ENCODE data around the gene KIAA0753.

KIAA0753 gene

GRCh38 chr17:6639586-6640535 is 650 bp downstream of the KIAA0753 start:
- TF ChIP-seq EGR1 (IDR thresholded peaks at IDR 0.05): no peak
- TF ChIP-seq USF1 (IDR thresholded peaks at IDR 0.05): no peak
- 0 out of 2 replicates have a peak, but pooled peaks have one; percentile 36 for TF ChIP-seq TAF1 (IDR thresholded peaks at IDR 0.05; ENCODE audit: low read depth)
- TF ChIP-seq MAX (IDR thresholded peaks at IDR 0.05): peak; percentile 26; the same call in 1 of the 2 replicates
- TF ChIP-seq CEBPB (IDR thresholded peaks at IDR 0.05): no peak

DNA sequence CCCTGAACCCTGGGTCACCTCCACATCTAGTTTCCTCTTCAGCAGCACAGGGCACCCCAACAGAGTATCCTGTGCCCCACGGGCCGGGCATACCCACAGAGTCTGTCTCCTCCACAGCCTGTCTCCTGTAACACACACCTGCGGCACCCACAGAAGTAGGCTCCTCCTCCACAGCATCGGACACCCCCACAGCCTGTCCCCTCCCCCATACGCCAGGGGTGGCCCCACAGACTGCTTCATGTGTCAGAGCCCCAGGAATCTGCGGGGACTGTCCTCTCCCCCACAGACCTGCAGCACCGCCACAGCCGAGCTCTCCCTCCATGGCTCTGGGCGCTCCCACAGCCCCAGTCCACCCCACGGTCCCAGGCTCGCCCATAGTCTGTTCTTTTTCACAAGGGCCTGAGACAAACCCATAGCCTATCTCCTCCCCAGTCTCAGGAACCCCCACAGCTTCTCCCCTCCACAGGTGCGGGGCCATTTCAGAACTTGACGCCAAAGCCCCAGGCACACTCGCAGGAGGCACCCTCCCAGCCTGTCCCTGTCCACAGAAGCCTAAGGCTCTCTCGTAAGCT is 1.4 kb downstream of the KIAA0753 start:
- TF ChIP-seq TAF1 (IDR thresholded peaks at IDR 0.05; ENCODE audit: low read depth) (no peak), CREB1 (IDR thresholded peaks at IDR 0.05; ENCODE audit: low read depth) (no peak), FOXM1 (IDR thresholded peaks at IDR 0.05; ENCODE audit: borderline replicate concordance, low read depth) (no peak), ZBTB7A (IDR thresholded peaks at IDR 0.05; ENCODE audit: low read depth) (no peak), MAX (IDR thresholded peaks at IDR 0.05) (no peak)

DNA sequence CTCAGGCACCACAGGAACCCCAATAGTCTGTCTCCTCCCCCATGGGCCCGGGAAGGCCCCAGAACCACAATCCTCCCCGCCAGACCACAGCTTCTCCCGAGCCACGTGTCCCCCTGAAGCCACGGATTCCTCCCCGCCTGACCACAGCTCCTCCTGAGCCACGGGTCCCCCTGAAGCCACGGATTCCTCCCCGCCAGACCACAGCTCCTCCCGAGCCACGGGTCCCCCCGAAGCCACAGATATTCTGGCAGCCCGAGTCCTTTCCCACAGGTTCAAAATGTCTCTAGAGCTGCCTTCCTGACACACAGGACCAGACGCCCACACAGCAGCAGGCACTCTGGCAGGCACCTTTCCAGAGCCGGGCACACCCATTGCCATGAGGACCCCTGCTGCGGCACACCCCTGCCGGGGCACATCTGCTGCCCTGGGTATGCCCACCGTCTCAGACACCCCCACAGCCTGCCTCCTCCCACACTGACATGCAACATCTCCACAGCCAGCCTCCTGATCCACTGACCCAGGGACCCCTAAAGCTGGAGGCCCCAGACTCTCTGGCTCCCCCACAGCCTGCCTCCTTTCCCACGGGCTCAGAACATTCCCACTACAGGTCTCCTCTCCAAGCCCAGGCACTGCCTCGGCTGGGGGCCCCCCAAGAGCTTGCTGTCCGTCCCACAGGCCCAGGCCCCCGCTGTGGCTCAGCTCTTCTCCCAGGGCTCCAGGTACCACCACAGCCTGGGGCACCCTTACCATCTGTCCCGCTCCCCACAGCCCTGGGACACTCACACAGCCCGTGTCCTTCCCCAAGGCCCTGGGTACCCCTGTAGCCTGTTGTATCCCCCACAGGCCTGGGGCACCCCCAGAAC is 2.2 kb downstream of the KIAA0753 start:
- TF ChIP-seq EGR1 (IDR thresholded peaks at IDR 0.05): no peak
- no peak for TF ChIP-seq CREB1 (IDR thresholded peaks at IDR 0.05; ENCODE audit: low read depth)
- TF ChIP-seq REST (IDR thresholded peaks at IDR 0.05; ENCODE audit: low read depth): no peak
- no peak for TF ChIP-seq FOXM1 (IDR thresholded peaks at IDR 0.05; ENCODE audit: borderline replicate concordance, low read depth)
- no peak for TF ChIP-seq MAX (IDR thresholded peaks at IDR 0.05)
- TF ChIP-seq TEAD4 (IDR thresholded peaks at IDR 0.05): no peak
- TF ChIP-seq RAD21 (IDR thresholded peaks at IDR 0.05; ENCODE audit: low read depth): no peak
- no peak for TF ChIP-seq YY1 (IDR thresholded peaks at IDR 0.05; ENCODE audit: low read depth)
- no peak for TF ChIP-seq TAF1 (IDR thresholded peaks at IDR 0.05; ENCODE audit: low read depth)
- no peak for TF ChIP-seq USF1 (IDR thresholded peaks at IDR 0.05)
- TF ChIP-seq CEBPB (IDR thresholded peaks at IDR 0.05): no peak
- TF ChIP-seq ZBTB7A (IDR thresholded peaks at IDR 0.05; ENCODE audit: low read depth): no peak
- no peak for TF ChIP-seq TCF12 (IDR thresholded peaks at IDR 0.05; ENCODE audit: low read depth)
- TF ChIP-seq EP300 (IDR thresholded peaks at IDR 0.05; ENCODE audit: borderline replicate concordance): no peak
- TF ChIP-seq NFIC (IDR thresholded peaks at IDR 0.05): no peak

GRCh38 chr17:6637458-6637840 is 3.1 kb downstream of the KIAA0753 start:
- no peak for TF ChIP-seq NFIC (IDR thresholded peaks at IDR 0.05)
- no peak for TF ChIP-seq ZBTB7A (IDR thresholded peaks at IDR 0.05; ENCODE audit: low read depth)
- no peak for TF ChIP-seq TCF12 (IDR thresholded peaks at IDR 0.05; ENCODE audit: low read depth)
- TF ChIP-seq MAX (IDR thresholded peaks at IDR 0.05): no peak
- TF ChIP-seq TEAD4 (IDR thresholded peaks at IDR 0.05): no peak
- TF ChIP-seq TAF1 (IDR thresholded peaks at IDR 0.05; ENCODE audit: low read depth): no peak
- no peak for TF ChIP-seq REST (IDR thresholded peaks at IDR 0.05; ENCODE audit: low read depth)
- no peak for TF ChIP-seq CEBPB (IDR thresholded peaks at IDR 0.05)
- no peak for TF ChIP-seq YY1 (IDR thresholded peaks at IDR 0.05; ENCODE audit: low read depth)
